HG02610 (cell line): ENCODE measurements around the gene STK39.

Source experiments
- ATAC-seq: cut with Tn5 transposase; IDR thresholded peaks from one replicate; pipeline ENCODE4 v1.9.1; 2021; ENCODE audit warnings: mild to moderate bottlenecking, moderate library complexity; ENCODE audit not compliant: unreplicated experiment

The STK39 gene

DNA sequence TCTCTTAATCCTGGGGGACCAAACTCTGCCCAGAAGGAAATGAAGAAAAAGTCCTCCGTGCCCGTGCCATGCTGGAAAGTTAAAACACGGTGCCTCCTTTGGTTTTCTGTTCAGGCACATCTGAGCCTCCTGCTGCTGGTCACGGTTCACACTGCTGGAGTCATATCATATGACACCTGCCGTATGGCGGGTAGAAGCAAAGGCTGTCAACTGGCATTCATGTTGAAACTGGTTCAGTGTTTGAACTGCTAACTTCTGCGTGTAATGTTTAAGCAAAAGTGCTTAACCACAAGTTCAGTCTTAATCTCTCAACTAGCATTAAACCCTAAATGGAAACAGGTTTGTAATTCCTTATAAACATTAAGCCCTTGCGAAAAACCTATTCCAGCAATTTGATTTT is 3.1 kb downstream of the STK39 start:
- ATAC-seq: no peak

DNA sequence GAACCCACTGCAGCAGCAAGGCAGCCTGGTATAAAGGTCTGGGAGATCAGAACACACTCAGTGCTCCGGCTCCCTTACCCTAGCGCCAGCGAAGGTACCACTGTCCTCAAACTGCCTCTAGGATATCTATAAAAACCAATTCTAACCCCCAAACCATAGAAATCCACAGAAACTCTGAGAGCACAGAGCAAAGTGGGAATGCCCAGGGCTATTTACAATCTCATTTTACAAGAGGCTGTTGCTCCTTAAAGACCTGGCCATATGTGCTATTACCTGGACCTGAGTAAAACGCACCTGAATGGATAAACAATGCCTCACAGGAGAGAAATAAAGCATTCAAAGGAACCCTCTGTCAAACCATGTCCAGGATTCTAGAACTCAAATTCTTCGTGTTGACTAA is 4.3 kb downstream of the STK39 start:
- ATAC-seq: no peak

DNA sequence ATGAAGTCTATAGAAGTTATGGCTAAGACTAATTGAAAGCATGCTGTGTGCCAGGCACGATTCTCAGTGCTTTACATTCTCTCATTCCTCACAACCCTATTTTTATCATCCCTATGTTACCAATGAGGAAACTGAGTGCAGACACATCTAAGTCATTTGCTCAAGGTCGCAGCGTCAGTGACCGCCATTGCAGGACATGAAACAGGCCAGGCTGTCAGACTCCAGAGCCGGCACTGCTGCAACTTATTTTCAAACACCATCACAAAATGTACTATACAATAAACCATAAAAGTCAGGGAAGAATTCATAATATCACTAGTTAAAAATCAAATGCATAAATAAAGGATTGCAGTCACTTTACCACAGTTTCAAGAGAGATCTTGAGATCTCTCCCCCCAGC is 5.6 kb downstream of the STK39 start:
- ATAC-seq: no peak

DNA sequence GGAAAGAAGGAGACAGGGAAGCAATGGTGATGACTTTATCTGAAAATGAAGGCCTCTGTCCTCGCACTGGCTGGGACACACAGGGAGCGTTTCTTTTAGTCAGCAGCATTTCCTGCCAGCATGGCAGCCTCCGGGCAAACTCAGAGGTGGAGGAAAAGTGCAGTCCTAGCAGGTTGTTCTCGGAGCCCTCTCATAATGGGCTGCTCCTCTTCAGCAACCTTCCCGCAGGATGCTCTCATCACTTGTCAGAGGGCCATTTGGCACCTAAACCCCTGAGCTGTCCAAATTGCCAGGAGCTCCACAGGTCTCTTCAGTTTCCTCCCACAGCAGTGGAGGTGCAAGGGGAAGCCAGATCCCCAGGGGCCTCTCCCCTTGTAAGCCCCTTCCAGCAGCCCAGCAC is 6.2 kb downstream of the STK39 start:
- no peak for ATAC-seq

DNA sequence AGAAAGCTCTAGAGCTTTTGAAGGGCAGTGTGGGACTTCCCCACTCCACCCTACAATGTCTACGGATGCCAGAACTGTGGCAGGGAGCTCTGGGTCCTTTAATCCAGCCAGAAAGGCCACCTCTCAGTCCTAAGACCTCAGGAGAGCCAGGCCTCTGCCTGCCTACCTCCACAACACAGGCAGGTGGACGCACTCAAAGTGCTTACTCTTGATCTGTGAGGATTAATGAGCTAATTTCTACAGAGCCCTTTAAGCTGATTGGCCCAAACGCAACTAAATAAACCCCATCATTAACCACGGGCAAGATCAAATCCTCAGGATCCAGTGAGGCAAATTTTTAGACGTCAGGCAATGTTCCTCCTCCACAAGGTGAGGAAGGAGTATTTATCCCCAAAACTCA is 8.1 kb downstream of the STK39 start:
- ATAC-seq: no peak

DNA sequence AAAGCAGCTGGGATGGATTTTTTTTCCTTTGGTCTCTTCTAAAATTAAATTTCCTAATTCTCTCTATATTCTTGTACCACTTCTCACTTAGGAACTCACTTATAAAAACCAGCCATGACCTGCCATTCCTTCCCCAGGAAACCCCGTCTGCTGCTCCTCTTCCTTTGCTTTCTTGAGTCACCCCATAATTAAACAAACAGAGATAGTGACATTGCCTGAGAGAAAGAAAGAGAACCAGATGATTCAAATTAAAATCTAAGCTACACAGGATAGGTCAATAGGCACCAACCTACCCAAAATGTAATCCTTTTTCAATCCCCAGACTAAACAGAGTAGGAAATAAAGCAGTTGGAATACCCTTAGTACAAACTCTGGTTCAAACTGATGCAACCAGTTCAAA is 9.7 kb downstream of the STK39 start:
- no peak for ATAC-seq

DNA sequence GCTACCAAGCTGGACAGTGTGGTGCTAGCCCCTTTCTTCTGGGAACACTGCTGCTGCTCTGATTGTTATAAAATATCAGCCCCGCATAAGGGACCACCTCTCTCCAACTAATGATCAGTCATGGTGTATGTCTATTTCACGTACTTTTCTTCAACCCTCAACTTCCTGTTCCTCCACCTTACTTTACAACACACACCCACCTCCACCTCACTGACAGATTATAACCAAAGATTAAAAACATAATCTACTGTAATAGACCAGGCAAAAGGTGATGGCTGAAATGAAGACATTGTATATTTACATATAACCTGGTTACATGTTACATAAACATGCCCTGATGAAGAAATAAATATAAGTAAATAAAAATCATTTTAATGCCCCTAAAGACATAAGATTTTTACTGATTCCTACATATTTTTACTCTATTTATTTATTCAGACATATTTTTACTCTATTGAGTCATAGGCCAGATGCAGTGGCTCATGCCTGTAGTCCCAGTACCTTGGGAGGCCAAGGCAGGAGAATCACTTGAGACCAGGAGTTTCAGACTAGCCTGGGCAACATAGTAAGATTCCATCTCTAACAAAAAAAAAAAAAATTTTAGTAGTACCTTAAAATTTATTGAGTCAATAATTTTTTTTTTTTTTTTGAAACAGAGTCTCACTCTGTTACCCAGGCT is 12.8 kb downstream of the STK39 start:
- ATAC-seq: no peak

DNA sequence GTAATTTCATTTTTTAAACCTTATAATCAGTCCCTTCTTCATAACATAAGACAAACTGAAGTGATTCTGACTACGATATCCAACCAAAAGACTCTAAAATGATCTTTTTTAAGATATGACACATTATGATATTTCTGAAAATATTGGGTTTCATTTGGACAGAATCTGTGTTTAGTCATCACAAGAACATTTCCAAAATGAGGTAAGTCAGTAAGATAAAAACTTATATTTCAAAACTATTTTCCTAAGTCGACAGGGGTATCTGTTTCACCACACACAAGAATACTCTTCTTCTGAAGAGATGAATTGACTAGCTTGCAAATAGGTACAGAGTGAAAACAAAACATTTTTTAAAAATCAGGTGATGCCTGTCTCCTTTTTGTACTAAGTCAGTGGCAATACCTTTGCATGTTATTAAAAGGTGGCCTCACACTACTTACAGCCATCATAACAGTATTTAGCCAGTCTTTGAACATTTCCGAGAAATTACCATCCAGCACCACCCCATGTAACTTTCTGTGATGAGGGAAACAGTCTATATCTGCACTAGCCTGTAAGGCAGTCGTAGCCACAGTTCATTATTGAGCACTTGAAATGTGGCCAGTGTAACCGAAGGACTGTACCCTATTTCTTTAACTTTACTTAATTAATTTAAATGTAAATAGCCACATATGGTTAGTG is 13.5 kb downstream of the STK39 start:
- ATAC-seq: no peak

DNA sequence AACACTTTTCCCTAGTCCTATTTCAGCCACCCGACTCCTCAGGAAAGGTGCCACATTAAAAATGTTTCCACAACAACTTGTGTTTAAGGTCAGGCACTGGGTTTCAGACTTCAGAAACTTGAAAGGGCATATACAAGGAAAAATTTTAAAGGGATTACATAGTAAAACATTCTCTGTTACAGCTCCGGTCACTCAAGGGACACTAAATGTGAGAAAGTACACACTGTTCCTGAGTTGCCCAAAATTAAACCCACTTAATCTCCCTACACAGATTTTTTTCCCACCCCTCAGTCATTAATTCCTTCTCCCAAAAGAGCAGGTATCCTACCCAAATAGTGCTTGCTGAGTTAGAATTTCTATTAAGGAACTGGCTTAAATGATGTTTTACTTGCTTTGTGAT is 14.2 kb downstream of the STK39 start:
- no peak for ATAC-seq

DNA sequence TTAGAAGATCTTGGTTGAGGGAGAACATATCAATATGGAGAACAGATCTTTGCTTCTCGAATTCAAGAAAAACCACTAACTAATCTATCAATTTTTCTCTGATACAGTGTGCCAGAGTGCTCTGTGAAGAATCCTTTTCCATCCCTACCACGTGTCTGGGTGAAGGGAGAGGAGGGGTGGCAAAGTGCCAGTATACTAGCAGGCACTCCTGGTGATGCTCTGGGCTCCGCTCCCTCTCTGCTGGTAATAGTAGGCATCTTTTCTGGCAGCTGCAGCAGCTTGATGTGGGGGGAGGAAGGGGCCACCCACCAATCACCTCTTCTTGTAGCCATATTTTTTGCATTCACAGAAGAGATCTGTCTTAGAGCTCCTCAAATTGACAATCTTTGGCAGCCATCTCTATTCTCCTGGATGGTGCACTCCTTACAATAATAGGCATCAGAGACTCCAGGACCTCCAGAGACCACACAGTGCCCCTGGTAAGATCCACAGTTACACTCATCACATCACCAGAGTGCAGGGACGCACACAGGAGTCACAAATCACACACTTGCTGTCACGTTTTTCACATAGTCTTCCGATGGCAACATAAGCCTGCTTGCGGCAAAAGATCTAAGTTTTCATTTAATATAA is 15.7 kb downstream of the STK39 start:
- no peak for ATAC-seq

DNA sequence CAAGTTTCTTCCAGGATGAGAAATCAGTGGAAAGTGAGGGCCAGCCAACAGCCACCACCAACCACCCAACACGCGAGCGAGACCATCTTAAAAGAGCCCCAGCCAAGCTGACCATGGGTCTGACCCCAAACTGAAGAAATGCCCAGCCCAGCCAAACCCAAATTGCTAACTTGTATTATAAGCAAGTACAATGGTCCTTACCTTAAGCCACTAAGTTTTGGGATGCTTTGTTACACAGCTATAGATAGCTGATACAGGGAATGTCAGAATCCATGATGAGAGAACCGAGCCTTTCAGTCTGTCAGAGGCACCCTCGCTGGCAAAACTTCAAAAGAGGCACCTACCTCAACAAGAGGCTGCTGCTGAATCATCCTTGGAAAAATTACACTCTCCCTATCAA is 17.0 kb downstream of the STK39 start:
- ATAC-seq: no peak

DNA sequence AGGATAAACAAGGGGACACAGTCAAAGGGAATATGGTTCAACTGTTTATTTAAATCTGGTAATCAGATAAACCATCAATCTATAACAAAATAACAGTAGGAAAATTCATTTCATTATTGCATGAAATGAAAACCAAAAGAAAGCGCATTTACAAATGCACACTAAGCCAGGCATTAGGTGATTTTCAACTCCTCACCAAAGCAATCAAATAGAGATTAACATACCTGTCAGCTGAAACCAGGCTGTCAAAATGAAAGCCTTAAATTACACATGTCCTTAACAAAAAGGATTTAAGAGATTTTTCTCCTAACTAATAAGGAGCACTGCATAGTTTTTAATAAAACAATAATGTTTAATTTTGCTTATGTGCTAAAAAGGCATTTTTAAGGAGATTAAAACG is 23.0 kb downstream of the STK39 start:
- ATAC-seq: no peak

DNA sequence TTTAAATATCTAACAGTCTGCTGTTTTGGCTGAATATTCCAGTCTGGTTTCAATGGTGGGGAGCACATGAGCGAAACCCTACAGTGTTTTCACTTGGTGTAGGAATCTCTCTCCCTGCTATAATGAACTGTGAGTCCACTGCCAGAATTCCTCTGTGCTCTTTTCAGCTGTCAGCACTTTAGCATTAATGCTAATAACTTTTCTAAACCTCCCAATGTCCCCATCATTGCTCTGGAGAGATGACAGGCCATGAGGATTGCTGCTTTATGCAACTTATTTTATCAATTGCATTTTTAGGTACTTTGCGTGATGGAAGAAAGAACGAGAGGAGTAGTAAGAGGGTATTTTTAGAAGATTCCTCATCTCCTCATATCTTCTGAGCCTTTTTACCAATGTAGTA is 25.3 kb downstream of the STK39 start:
- no peak for ATAC-seq

DNA sequence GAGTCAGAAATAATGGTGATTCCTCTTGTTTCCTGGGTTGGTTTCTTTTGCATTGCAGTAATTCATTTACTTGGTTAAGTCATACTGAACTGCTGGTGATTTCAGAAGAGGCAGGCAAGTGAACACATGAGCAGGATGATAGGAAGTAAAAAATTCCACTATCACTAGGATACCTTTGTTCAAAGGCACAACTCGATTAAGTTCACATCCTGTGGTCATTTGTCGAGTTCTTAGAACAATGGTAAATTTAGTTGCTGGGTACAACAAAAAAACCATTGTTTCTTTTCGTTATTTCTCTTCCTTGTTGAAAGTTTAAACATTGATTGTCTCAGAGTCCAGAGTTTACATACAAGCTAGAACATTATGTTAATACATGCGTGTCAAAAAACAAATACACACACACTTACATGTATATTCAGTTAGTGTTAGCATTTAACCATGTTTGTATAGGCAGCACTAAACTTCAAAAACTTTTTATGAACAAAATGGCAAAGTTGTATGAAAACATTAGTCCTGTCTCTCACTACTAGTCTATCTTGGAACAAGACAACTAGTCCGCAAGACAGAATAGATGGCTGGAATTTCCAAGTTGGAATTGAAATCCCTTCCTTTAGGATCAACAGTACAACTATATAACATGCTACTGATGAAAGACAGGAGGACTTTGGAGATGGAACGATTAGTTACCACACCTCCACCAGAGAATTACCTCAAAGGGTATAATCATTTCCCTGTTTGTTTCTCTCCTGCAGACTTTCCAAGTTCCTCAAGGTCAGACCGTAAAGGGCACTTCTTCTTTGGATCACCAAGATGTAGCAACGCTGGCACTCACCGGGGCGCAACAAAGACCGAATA is 26.2 kb downstream of the STK39 start:
- ATAC-seq: no peak

DNA sequence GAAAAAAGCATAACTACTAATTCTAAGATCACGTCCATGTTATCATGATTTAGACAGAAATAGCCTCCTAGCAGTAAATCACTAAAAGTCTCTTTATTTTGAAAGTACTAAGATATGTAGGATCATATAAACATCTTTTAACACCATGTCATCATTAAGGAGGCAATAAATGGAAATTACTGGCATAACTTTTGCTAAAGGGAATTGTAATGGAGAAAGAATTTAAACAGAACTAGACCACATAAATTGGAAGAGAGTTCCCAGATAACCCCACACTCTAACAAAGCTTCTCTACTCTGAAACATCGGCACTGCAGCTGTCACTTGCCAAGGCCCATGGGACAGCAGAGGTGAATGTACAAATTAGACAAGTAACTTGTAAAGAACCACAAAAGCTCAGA is 29.5 kb downstream of the STK39 start:
- no peak for ATAC-seq

DNA sequence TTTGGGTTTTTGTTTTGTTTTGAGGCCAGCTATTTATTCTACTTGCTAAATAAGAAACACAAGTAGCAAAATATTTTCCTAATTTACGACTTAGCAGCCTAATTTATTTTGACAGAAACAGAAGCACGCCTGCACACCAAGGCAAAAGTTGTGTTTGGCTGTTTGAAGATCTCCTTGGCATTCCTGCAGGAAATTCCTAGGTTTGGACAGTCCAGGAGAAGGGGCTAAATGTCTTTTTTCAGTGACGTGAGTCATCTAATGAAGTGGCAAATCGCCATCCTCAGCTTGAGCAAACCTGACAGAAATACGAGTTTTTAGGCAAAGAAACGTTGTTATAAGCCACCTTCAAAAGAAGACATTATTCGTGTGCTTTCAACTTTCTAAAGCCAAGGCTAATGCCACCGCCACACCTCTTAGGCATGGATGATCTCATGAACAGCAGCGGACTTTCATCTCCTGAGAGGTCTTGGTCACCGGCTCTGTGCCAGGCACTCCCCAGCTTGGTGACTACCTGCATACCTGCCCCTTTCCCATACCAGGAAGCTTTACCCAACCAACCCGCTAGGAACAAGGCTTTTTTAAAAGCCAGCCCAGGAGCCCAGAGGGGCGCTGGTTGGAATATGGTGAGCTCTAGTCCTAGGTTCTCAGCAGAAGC is 30.9 kb downstream of the STK39 start:
- no peak for ATAC-seq

DNA sequence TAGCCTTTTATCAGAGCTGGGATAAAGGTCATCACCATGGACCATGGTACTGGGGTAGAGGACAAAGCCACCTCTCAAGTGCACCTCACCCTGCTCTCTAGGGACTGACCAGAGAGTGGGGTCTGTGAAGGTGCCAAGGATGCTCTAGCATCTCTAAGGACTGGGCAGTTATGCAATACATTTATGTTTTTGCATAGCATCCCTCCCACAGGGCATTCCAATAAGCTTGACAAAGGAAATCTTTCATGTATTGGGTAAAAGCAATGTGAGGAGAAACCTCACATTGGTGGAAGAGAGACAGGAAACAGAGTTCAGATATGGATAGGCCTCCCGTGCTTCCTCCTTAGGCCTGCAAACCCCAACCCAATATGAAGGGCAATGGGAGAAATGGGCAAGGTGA is 31.6 kb downstream of the STK39 start:
- ATAC-seq: no peak

DNA sequence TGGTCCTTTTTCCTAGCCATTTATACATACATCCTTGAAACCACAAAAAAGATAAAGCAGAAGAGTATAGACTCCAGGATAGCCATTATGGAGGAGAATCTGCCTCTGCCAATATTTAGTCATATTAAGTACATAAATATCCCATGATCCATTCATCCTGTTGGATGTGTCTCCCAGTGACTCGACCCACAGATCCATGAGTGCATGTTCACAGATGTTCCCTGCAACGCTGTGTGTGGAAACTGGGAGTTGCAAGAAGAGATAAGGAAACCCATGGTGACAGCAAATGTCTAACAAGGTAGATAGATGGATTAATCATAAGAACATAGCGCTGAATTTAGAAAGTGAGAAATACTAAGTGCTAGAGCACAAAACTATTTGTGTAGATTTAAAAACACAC is 34.5 kb downstream of the STK39 start:
- no peak for ATAC-seq

DNA sequence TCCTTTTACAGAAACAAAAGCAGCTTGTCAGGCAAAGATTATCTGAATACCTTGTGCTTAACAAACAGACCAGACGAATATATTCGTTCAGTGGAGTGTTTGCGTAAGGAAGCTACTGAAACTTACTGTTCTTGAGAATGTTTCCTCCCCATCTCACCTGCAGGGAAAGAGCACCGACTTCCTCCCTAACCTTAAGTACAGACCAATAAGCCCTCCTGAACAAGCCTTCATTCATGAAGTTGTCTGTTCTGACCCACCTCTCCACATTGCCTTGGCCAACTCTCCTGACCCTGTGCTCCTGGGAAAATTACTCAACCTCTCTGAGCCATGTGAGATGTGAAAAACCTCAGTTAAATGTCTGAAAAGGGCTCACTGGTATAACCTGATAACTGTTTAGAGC is 35.2 kb downstream of the STK39 start:
- ATAC-seq: no peak

DNA sequence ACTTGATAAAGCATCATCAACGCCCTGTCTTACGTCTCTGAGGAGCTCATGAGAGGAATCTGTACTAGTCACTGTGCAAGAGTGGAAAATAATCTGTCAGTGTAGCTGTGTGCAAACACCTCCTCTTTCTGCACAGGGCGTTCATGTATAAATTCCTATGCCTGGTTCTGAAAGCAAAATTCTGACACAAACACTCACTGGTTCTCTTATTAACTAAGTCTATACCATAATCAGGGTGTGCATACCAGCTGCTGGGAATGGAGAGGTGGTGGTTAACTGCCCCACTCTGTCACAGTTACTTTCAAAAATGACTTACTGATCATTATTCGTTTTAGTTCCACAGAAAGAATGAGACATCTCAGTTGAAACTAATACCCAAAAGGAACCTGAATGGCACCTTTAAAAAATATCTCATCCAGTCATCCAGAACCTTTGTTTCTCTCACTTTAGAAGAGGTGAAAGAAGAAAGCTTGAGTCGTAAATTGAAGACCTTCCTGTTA is 35.7 kb downstream of the STK39 start:
- ATAC-seq: no peak
